ENCODE measurements around the gene SPATA18. TPM values are rescaled to one million over a fixed set of nuclear protein-coding genes. Genes with fewer than 3 reads are reported as not detected.

The SPATA18 gene
- total RNA-seq, 5 donors from 2014 or later (not counting 1 experiment from before 2014, with no cell fraction given): 0.35 to 0.36 TPM; not detected in 3

- Mint-ChIP-seq H3K27me3 (no peaks in the 10 kb centered on the region), H3K36me3 (no peaks in the 10 kb centered on the region), H3K4me3 (no peak overlapping the region), H3K9me3 (no peaks in the 10 kb centered on the region), H3K4me1 (no peaks in the 10 kb centered on the region), H3K27ac (no peak overlapping the region)
- WGBS (ENCODE audit: insufficient coverage): no CpG with 5 or more reads among the region's 1 CpG
- H3K27me3 ChIP-seq (replicated peaks in 1 of 2; ENCODE audit: control insufficient read depth in 2 of 2, extremely low read depth in 1 of 2, insufficient read depth in 2 of 2, low read length in 1 of 2): no peaks in the 10 kb centered on the region
- ChIA-PET POLR2A (no interaction called here), CTCF (no interaction called here)
- no peak overlapping the region for H3K27ac ChIP-seq (ENCODE audit: low read length)
- no peaks in the 10 kb centered on the region for H3K9me3 ChIP-seq
- H3K4me3 ChIP-seq (ENCODE audit: control insufficient read depth in 1 of 2, extremely low read depth in 1 of 2, low read length in 1 of 2): no peak overlapping the region
- DNase-seq: no peak
- ATAC-seq (replicated peaks in 1 of 4): no peak
- no peaks in the 10 kb centered on the region for H3K36me3 ChIP-seq (ENCODE audit: control insufficient read depth in 2 of 2, extremely low read depth in 1 of 2, insufficient read depth in 1 of 2, low read length in 1 of 2)
- no peaks in the 10 kb centered on the region for H3K4me1 ChIP-seq (ENCODE audit: control insufficient read depth in 1 of 2, extremely low read depth in 1 of 2, insufficient read depth in 2 of 2, low read length in 2 of 2)
Observed at GRCh38 chr4:52012651-52013050, 38.5 kb upstream of the SPATA18 start.

- Histone ChIP-seq H3K27ac (ENCODE audit: low read length) (no peak overlapping the region), H3K27me3 (replicated peaks in 1 of 2; ENCODE audit: control insufficient read depth in 2 of 2, extremely low read depth in 1 of 2, insufficient read depth in 2 of 2, low read length in 1 of 2) (no peaks in the 10 kb centered on the region), H3K4me1 (ENCODE audit: control insufficient read depth in 1 of 2, extremely low read depth in 1 of 2, insufficient read depth in 2 of 2, low read length in 2 of 2) (no peaks in the 10 kb centered on the region), H3K4me3 (ENCODE audit: control insufficient read depth in 1 of 2, extremely low read depth in 1 of 2, low read length in 1 of 2) (no peak overlapping the region), H3K9me3 (no peaks in the 10 kb centered on the region), H3K36me3 (ENCODE audit: control insufficient read depth in 2 of 2, extremely low read depth in 1 of 2, insufficient read depth in 1 of 2, low read length in 1 of 2) (no peaks in the 10 kb centered on the region)
- Mint-ChIP-seq H3K27ac (no peak overlapping the region), H3K9me3 (no peaks in the 10 kb centered on the region), H3K4me1 (peaks cover 0 to 3% (median 0%) of the 10 kb centered on the region in 3 donors), H3K4me3 (no peak overlapping the region), H3K36me3 (peaks cover 1% of the 10 kb centered on the region), H3K27me3 (no peaks in the 10 kb centered on the region)
- DNase-seq (no peak), ATAC-seq (replicated peaks in 1 of 4) (no peak)
- CTCF ChIA-PET: no interaction called here
- no CpG with 5 or more reads among the region's 1 CpG for WGBS (ENCODE audit: insufficient coverage)
- POLR2A ChIA-PET: no interaction called here
Observed at GRCh38 chr4:52014903-52015302, 36.2 kb upstream of the SPATA18 start.

- H3K4me1 ChIP-seq (ENCODE audit: control insufficient read depth in 1 of 2, extremely low read depth in 1 of 2, insufficient read depth in 2 of 2, low read length in 2 of 2): no peaks in the 10 kb centered on the region
- H3K36me3 Mint-ChIP-seq: peaks cover 2% of the 10 kb centered on the region
- H3K27ac ChIP-seq (ENCODE audit: low read length): no peak overlapping the region
- no peaks in the 10 kb centered on the region for H3K36me3 ChIP-seq (ENCODE audit: control insufficient read depth in 2 of 2, extremely low read depth in 1 of 2, insufficient read depth in 1 of 2, low read length in 1 of 2)
- no peak for DNase-seq
- CTCF ChIA-PET: no interaction called here
- H3K27me3 ChIP-seq (replicated peaks in 1 of 2; ENCODE audit: control insufficient read depth in 2 of 2, extremely low read depth in 1 of 2, insufficient read depth in 2 of 2, low read length in 1 of 2): no peaks in the 10 kb centered on the region
- H3K27me3 Mint-ChIP-seq: no peaks in the 10 kb centered on the region
- 96% methylated on average over 3 of the region's 7 CpGs for WGBS (ENCODE audit: insufficient coverage)
- no peak overlapping the region for H3K4me3 Mint-ChIP-seq
- POLR2A ChIA-PET: no interaction called here
- no peak overlapping the region for H3K4me3 ChIP-seq (ENCODE audit: control insufficient read depth in 1 of 2, extremely low read depth in 1 of 2, low read length in 1 of 2)
- H3K9me3 ChIP-seq: no peaks in the 10 kb centered on the region
- H3K27ac Mint-ChIP-seq: no peak overlapping the region
- peaks cover 0 to 3% (median 0%) of the 10 kb centered on the region in 3 donors for H3K4me1 Mint-ChIP-seq
- no peak for ATAC-seq (replicated peaks in 1 of 4)
- H3K9me3 Mint-ChIP-seq: no peaks in the 10 kb centered on the region
Observed at GRCh38 chr4:52015366-52015765, 35.7 kb upstream of the SPATA18 start.

GRCh38 chr4:52016981-52017380, 34.1 kb upstream of the SPATA18 start:
- no peak overlapping the region for H3K4me3 ChIP-seq (ENCODE audit: control insufficient read depth in 1 of 2, extremely low read depth in 1 of 2, low read length in 1 of 2)
- no peak for ATAC-seq (replicated peaks in 1 of 4)
- ChIA-PET POLR2A (no interaction called here), CTCF (no interaction called here)
- WGBS (ENCODE audit: insufficient coverage): 94% methylated on average over 2 of the region's 3 CpGs
- H3K9me3 Mint-ChIP-seq: no peaks in the 10 kb centered on the region
- no peaks in the 10 kb centered on the region for H3K27me3 ChIP-seq (replicated peaks in 1 of 2; ENCODE audit: control insufficient read depth in 2 of 2, extremely low read depth in 1 of 2, insufficient read depth in 2 of 2, low read length in 1 of 2)
- H3K27me3 Mint-ChIP-seq: no peaks in the 10 kb centered on the region
- no peaks in the 10 kb centered on the region for H3K9me3 ChIP-seq
- H3K27ac Mint-ChIP-seq: no peak overlapping the region
- no peak for DNase-seq
- H3K4me1 ChIP-seq (ENCODE audit: control insufficient read depth in 1 of 2, extremely low read depth in 1 of 2, insufficient read depth in 2 of 2, low read length in 2 of 2): no peaks in the 10 kb centered on the region
- H3K27ac ChIP-seq (ENCODE audit: low read length): no peak overlapping the region
- H3K36me3 Mint-ChIP-seq: peaks cover 2% of the 10 kb centered on the region
- peaks cover 0 to 3% (median 0%) of the 10 kb centered on the region in 3 donors for H3K4me1 Mint-ChIP-seq
- H3K4me3 Mint-ChIP-seq: no peak overlapping the region
- no peaks in the 10 kb centered on the region for H3K36me3 ChIP-seq (ENCODE audit: control insufficient read depth in 2 of 2, extremely low read depth in 1 of 2, insufficient read depth in 1 of 2, low read length in 1 of 2)

DNA sequence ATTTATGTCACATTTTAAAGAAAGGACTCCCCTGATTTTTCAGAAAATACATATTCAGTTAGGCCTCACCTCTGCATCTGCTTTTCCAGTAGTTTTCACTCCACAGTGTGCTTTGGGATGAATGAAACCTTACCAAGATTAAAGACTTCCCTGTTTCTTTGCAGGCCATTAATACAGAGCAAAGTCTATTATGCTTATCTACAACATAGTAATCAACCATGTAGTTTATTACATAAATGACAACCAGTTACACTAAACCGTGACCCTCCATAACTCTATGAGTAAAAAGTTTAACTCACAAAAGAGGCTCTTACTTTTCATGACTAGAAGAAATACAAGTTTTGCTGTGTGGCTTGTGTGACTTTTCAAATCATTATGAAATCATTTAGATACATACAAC, 33.3 kb upstream of the SPATA18 start:
- DNase-seq (no peak), ATAC-seq (replicated peaks in 1 of 4) (no peak)
- no peak overlapping the region for H3K27ac ChIP-seq (ENCODE audit: low read length)
- no peak overlapping the region for H3K4me3 ChIP-seq (ENCODE audit: control insufficient read depth in 1 of 2, extremely low read depth in 1 of 2, low read length in 1 of 2)
- ChIA-PET CTCF (no interaction called here), POLR2A (no interaction called here)
- peaks cover 2% of the 10 kb centered on the region for H3K36me3 Mint-ChIP-seq
- H3K27me3 ChIP-seq (replicated peaks in 1 of 2; ENCODE audit: control insufficient read depth in 2 of 2, extremely low read depth in 1 of 2, insufficient read depth in 2 of 2, low read length in 1 of 2): no peaks in the 10 kb centered on the region
- no CpG with 5 or more reads among the region's 1 CpG for WGBS (ENCODE audit: insufficient coverage)
- no peak overlapping the region for H3K27ac Mint-ChIP-seq
- no peaks in the 10 kb centered on the region for H3K27me3 Mint-ChIP-seq
- H3K4me3 Mint-ChIP-seq: no peak overlapping the region
- H3K4me1 ChIP-seq (ENCODE audit: control insufficient read depth in 1 of 2, extremely low read depth in 1 of 2, insufficient read depth in 2 of 2, low read length in 2 of 2): no peaks in the 10 kb centered on the region
- H3K4me1 Mint-ChIP-seq: peaks cover 0 to 3% (median 0%) of the 10 kb centered on the region in 3 donors
- no peaks in the 10 kb centered on the region for H3K9me3 Mint-ChIP-seq
- H3K9me3 ChIP-seq: no peaks in the 10 kb centered on the region
- H3K36me3 ChIP-seq (ENCODE audit: control insufficient read depth in 2 of 2, extremely low read depth in 1 of 2, insufficient read depth in 1 of 2, low read length in 1 of 2): no peaks in the 10 kb centered on the region

GRCh38 chr4:52019936-52020657, 31.0 kb upstream of the SPATA18 start, which contains the start of gene LRRC66:
Gene LRRC66, minus strand, starts transcription at chr4:52020363. Its CDS starts 2,750 bp downstream, at chr4:52017613.
- no peak for ATAC-seq (replicated peaks in 1 of 4)
- H3K27ac ChIP-seq (ENCODE audit: low read length): no peak within 1 kb of the TSS
- H3K27me3 ChIP-seq (replicated peaks in 1 of 2; ENCODE audit: control insufficient read depth in 2 of 2, extremely low read depth in 1 of 2, insufficient read depth in 2 of 2, low read length in 1 of 2): no peaks in the 10 kb centered on the region
- Mint-ChIP-seq H3K36me3 (peaks cover 6% of the 10 kb centered on the region), H3K9me3 (no peaks in the 10 kb centered on the region), H3K27ac (peak within 1 kb of the TSS in 1 of 2 donors; percentile 59), H3K27me3 (no peaks in the 10 kb centered on the region), H3K4me3 (no peak within 1 kb of the TSS), H3K4me1 (peaks cover 0 to 3% (median 0%) of the 10 kb centered on the region in 3 donors)
- H3K9me3 ChIP-seq: no peaks in the 10 kb centered on the region
- no peak within 1 kb of the TSS for H3K4me3 ChIP-seq (ENCODE audit: control insufficient read depth in 1 of 2, extremely low read depth in 1 of 2, low read length in 1 of 2)
- peaks cover 0 to 2% of the 10 kb centered on the region in 2 donors for H3K36me3 ChIP-seq (ENCODE audit: control insufficient read depth in 2 of 2, extremely low read depth in 1 of 2, insufficient read depth in 1 of 2, low read length in 1 of 2)
- ChIA-PET POLR2A (no interaction called here), CTCF (interaction anchor here in 1 of 2 donors (0.7 kb wide), 1 partner anchor 137 kb away, joined by 3 read pairs; no protein-coding TSS in a partner anchor)
- H3K4me1 ChIP-seq (ENCODE audit: control insufficient read depth in 1 of 2, extremely low read depth in 1 of 2, insufficient read depth in 2 of 2, low read length in 2 of 2): no peaks in the 10 kb centered on the region
- DNase-seq: no peak
- WGBS (ENCODE audit: insufficient coverage): 100% methylated on average over 1 of the region's 6 CpGs
